Renal pelvis (tissue), 4 donors: Measurements from ENCODE around the gene SZRD1. TPM values are rescaled to one million over a fixed set of nuclear protein-coding genes. Genes with fewer than 3 reads are reported as not detected.

Source experiments
- DNase-seq: peaks from one replicate; pipeline ENCODE4 v3.0.0-alpha.2; 2013
- polyA plus RNA-seq, 3 donors: library from polyadenylated mRNA; unstranded; fragments of 120-200 nt; gene quantifications; one replicate each; pipeline ENCODE4 v1.2.1, GENCODE V29; 2013; ENCODE audit not compliant: insufficient read length in 3 of 3

SZRD1 gene
- polyA plus RNA-seq, 3 donors: 99.9 to 121 (median 112) TPM

DNA sequence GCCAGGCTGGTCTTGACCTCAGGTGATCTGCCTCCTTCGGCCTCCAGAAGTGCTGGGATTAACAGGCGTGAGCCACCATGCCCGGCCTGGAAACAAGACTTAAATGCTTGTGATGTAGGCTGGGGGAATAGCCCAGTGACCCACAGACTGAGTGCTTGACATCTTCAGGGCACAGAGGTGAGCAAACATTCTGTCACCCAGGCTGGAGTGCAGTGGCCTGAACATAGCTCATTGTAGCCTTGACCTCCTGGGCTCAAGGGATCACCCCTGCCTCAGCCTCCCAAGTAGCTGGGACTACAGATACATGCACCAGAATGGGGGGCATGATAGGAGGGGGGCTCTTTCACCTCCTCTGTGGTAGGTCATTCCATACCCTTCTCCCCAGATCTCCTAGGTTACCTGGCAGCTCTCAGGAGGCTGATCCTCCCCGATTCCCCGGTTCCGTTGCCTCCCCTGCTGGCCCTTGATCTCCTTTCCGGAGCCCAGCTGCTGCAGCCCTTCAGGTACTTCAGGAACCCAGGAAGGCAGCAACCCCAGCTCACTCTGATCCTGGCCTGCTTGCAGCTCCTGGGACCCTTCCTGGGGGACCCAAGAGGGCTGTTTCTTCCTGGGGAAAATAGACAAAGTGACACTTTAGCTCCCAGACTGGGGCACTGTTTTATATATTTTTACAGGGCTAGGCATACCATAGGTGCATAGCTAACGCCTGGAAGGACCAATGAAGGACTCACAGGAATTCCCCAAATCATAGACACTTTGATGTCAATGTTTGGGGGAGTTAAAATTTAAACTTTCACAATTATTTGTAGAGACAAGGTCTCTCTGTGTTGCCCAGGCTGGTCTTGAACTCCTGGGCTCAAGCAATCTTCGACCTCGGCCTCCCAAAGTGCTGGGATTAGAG is 58.3 kb downstream of the SZRD1 start:
- DNase-seq: no peak

DNA sequence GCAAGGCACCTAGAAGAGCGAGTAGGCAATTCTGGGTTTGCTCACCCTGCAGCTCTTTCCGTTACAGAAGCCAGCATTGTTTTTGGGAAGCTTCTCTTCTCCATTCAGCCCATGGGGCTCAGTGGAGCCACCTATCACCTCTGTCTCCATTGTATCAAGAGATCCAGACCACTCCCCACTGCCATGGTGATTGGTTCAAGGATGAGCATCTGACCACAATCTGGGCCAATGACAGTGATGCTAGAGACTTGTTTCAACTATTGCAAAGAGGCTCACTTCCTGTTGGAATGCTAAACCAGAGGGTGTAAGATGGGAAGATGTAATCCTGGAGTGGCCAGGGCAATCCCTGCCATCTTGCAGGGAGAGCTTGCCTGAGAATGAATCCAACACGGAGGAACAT is 63.6 kb downstream of the SZRD1 start:
- no peak for DNase-seq

DNA sequence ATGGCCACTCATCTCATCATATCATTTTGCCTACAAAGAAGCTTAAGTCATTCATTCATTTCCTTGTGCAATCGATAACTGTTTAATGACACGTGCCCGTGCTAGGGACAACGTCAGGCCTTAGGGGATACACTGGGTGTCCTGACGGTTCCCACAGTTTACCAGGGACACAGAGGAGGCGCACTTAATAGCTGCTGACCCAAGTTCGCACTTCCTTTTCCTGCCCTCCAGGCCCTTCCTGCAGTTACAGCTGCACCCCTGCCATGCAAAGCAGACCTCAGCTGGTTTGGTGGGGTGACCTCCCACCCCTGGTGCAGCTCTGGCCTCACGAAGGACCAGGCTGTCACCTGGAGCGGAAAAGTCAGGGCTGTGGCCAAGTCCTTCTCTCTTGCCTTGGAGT is 66.0 kb downstream of the SZRD1 start:
- no peak for DNase-seq

DNA sequence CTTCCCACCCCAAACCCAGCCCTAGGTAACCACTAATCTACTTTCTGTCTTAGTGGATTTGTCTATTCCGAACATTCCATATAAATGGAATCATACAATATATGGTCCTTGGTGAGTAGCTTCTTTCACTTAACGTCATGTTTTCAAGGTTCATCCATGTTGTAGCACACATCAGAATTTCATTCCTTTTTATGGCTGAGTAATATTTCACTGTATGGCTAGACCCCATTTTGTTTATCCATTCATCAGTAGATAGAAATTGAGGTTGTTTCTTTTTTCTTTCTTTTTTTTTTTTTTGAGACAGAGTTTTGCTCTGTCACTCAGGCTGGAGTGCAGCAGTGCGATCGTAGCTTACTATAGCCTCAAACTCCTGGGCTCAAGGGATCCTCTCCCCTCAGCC is 67.0 kb downstream of the SZRD1 start:
- DNase-seq: no peak

GRCh38 chr1:16434501-16434900 is 67.5 kb downstream of the SZRD1 start:
- no peak for DNase-seq

DNA sequence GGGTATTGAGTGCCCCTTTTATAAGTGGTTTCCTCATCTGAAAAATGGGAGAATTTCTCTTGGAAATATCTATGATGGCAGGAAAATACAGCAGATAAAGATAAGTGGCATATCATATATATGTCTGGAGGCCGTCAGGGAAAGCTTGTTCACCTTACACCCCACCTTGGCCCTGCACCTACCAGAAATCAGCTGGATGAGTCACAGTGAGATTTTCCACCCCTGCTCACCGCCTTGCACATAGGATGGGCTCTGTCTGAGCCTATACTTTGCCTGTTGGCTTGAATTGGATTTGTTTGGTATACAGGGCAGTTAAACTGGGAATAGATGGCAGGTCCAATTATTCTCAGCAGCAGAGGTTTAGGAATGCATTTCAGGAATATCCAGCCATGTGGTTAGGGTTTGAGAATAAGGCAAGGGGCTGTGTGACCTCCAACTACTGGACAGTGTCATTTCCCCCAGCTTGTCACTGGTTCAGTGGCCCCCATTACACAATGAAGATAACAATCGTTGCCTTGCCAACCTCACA is 70.0 kb downstream of the SZRD1 start, which contains the start of gene SPATA21:
Gene SPATA21, minus strand, starts transcription at position 479 of the 529 bp plus-strand sequence. CDS start 6,053 bp downstream, outside the sequence.
- DNase-seq: no peak

- no peak for DNase-seq
Measured at GRCh38 chr1:16438516-16438915, 71.5 kb downstream of the SZRD1 start.

DNA sequence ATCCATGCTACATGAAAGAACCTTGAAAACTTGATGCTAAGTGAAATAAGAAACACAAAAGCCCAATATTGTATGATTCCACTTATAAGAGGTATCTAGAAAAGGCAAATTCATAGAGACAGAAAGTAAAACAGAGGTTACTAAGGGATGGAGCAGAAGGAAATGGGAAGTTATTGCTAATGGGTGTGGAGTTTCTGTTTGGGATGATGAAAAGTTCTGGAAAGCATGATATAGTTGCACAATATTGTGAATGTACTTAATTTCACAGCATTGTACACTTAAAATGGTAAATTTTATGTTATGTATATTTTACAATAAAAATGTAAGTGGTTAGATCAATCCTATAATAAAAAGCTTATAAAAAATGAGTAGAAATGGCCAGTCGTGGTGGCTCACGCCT is 71.9 kb downstream of the SZRD1 start:
- DNase-seq: no peak

- no peak for DNase-seq
Measured at GRCh38 chr1:16440131-16440469, 73.1 kb downstream of the SZRD1 start.

DNA sequence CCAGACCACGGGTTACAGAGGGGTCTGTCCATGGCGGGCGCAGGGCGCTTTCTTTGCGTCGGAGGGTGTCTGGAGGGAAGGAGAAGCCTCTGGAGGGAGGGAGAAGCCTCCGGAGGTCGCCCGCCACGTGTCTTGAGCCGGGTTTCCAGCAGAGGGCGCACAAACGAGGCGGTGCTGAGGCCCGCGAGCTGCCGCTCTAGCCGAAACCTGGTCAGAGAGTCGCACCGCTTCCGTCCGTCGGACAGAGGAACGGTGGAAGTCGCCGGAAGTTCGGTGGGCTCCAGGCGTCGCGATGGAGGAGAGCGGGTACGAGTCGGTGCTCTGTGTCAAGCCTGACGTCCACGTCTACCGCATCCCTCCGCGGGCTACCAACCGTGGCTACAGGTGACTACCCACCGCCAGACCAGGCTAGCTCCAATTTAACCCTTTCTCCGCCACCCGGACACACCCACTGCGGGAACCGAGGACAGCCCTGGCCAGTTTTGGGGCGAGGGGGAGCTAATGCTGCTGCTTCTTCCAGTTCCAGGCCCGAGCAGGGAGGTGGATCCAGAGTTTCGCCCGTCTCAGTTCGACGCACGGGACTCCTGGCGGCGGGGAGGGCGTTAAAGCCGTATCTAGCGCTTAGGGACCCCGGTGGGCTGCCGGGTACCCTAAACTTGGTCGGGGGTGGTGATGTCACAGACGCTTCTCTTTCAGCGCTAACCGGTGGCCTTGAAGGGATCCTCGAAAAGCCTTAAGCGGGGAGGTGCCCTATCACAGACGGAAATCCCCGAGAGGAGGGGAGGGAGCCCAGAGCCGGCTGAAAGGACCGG is 73.6 kb downstream of the SZRD1 start, which contains the start of gene NECAP2:
Gene NECAP2, plus strand, starts transcription at position 255 of the 812 bp plus-strand sequence. Its CDS starts 38 bp downstream, at position 293.
- DNase-seq: peak; percentile 92

- peak; percentile 3 for DNase-seq
Measured at GRCh38 chr1:16441282-16441665, 74.2 kb downstream of the SZRD1 start.

DNA sequence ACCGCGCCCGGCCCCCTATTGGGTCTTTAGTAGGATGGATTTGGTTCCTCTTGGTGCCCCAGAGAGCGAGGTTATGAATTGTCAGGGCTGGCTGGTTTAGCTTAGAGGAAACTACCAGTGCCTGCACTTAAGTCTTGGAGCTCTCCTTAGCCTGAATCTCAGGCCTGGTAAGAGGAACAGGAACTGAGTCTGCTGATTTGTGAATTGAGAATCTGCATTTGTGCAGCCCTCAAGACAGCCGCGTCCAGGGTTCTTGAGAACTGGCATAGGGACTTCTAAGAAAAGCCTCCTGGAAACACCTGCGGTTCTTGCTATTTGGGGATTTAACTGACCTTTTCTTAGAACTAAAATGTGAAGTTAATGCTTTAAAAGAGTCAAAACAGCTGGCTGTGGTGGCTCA is 75.2 kb downstream of the SZRD1 start:
- no peak for DNase-seq

DNA sequence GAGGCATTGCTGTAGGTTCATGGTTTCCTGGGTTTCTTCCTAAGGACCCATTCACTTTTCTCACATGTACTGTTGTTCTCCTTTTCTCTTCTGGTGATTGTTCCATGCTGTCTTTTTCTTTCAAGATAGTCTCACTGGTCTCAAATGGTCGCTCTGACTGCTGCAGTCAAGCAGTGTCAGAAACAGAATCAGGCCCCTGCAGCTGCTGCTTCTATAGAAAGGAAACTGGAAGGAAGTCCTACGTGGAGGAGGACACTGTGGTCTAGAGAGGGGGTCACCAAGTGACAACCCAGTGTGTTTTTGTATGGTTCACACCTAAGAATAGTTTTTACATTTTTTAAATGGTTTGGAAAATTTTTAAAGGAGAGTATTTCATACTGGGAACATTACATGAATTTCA is 75.9 kb downstream of the SZRD1 start:
- no peak for DNase-seq

DNA sequence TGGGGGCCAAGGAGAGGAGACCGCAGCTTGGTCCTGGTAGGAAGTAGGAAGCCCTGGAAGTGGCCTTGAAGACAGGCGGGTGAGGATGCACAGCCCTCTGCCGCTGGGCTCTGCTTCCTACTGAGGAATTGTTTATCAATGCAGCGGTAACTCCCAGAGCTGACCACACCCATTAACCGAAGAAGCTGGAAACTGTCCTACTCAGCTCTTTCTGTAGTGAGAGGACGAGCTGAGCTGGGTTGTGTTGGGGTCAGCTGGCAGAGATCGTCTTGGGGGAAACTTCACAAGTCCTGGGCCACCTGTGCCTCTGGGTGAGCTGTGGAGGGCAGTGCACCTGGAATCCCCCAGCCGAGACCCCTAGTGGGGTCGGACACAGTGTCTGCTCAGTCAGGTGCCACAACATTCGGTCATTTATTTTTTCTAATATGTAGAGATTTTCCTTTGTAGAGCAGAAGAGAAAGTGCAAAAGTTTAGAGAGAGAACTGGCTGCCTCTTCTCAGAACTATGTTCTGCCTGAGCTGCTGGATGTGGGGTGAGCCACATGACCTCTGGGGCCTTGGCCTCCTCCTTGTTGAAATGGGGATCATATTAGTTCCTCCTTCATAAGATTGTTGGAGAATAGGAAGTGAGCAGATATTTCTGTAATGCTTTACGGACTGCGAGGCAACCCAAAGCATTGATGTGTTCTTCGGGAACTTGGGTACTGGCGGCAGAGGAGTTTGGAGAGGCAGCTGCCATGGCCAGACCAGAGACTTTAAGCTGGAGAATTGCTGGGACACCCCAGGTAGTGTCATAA is 77.1 kb downstream of the SZRD1 start:
- no peak for DNase-seq

GRCh38 chr1:16445052-16445451 is 78.0 kb downstream of the SZRD1 start:
- DNase-seq: no peak

GRCh38 chr1:16446116-16446515 is 79.1 kb downstream of the SZRD1 start:
- no peak for DNase-seq

GRCh38 chr1:16447641-16448040 is 80.6 kb downstream of the SZRD1 start:
- no peak for DNase-seq
